Kidney epithelial cell (primary cell): ENCODE measurements around the gene RAF1. TPM values are rescaled to one million over a fixed set of nuclear protein-coding genes. Genes with fewer than 3 reads are reported as not detected.

ENCODE experiments used
- DNase-seq: peaks from one replicate; pipeline ENCODE4 v3.0.0-alpha.2; 2010; ENCODE audit warnings: low read depth
- H3K27me3 ChIP-seq: 2 replicates; pipeline ENCODE4 v1.6.0; 2011; ENCODE audit warnings: low read length; ENCODE audit not compliant: control insufficient read depth, insufficient read depth
- H3K36me3 ChIP-seq: 2 replicates; pipeline ENCODE4 v1.5.1; 2011; ENCODE audit warnings: low read length; ENCODE audit not compliant: control insufficient read depth, insufficient read depth
- H3K4me3 ChIP-seq: 2 replicates; pipeline ENCODE4 v1.5.1; 2011; ENCODE audit warnings: low read depth, mild to moderate bottlenecking, control low read depth, low read length
- CTCF ChIP-seq: IDR thresholded peaks from 2 replicates; pipeline ENCODE4 v1.5.1; 2011; ENCODE audit warnings: mild to moderate bottlenecking, moderate library complexity, low read length, control low read depth, inconsistent platforms; ENCODE audit not compliant: insufficient read depth, poor library complexity, severe bottlenecking
- total RNA-seq: library from RNA; depleted of rRNA; stranded (reverse); fragments of >200 nt; gene quantifications from 2 replicates; pipeline ENCODE4 v1.2.3, GENCODE V29; 2015

RAF1 gene
- total RNA-seq, 1 donor from 2014 or later, result 56.9 TPM

GRCh38 chr3:12660196-12660595 lies 3.7 kb downstream of the RAF1 start:
- TF ChIP-seq CTCF, result no peak
- no peak for DNase-seq
- no peaks in the 10 kb centered on the region for H3K36me3 ChIP-seq
- no peaks in the 10 kb centered on the region for H3K27me3 ChIP-seq
- no peak overlapping the region for H3K4me3 ChIP-seq

- no peaks in the 10 kb centered on the region for H3K27me3 ChIP-seq
- no peak for TF ChIP-seq CTCF
- DNase-seq, result no peak
- no peaks in the 10 kb centered on the region for H3K36me3 ChIP-seq
- H3K4me3 ChIP-seq, result no peak overlapping the region
These were observed 4.5 kb downstream of the RAF1 start for GRCh38 chr3:12659316-12660015.

DNA sequence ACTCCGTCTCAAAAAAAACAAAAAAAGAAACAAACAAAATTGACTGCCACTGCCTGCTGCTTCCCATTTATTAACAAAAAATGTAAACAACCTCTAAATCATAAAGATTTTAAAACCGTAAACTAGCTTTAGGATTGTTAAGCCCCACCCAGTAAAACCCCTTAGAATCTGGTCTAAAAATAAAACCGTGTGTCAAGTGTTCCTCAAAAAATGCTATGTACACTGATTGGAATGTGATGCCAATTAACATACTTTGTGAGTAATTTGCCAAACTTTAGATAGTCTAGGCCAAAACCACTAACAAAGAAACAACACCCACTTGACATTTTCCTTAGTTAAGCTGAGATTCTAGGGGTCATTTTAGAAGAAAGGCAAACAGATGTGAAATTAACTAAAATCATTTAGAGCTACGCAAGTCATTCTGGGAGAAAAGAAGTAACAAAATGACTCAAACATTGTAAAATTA lies 5.3 kb downstream of the RAF1 start:
- DNase-seq, result no peak
- no peaks in the 10 kb centered on the region for H3K27me3 ChIP-seq
- H3K4me3 ChIP-seq, result no peak overlapping the region
- TF ChIP-seq CTCF, result no peak
- H3K36me3 ChIP-seq, result no peaks in the 10 kb centered on the region

DNA sequence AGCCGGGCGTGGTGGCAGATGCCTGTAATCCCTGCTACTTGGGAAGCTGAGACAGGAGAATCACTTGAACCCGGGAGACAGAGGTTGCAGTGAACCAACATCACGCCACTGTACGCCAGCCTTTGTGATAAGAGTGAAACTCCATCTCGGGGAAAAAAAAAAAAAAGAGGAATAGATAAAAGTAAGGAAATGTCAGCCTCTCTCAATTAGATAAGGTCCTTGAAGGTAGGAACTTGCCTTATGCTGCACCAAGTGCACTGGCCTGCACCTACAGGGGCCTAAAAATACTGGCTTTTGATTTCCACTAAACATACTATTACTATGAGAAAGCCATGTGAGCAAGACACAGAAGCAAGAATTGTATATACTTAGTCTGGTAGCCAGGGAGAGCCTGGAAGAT lies 7.1 kb downstream of the RAF1 start:
- TF ChIP-seq CTCF, result no peak
- H3K36me3 ChIP-seq, result no peaks in the 10 kb centered on the region
- no peak for DNase-seq
- no peak overlapping the region for H3K4me3 ChIP-seq
- no peaks in the 10 kb centered on the region for H3K27me3 ChIP-seq

DNA sequence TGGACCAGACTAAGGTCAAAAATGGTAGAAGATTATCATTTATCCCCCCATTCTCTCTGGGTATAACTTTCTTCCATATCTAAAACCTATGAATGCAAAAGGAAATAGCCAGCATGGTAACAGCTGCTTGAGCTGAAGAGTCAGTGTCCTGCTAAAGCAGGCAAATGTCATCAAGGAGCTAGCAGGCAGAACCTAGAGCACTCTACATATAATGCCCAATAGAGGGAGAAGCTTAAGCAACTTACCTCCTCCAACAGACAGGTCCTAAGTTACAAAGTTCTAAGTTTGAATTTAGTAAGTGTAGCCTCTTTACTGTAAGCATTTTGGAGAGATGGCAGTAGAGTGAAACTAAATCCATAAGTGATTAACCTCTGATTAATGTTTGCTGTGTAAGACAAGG lies 7.7 kb downstream of the RAF1 start:
- no peaks in the 10 kb centered on the region for H3K27me3 ChIP-seq
- no peak for TF ChIP-seq CTCF
- H3K36me3 ChIP-seq, result no peaks in the 10 kb centered on the region

DNA sequence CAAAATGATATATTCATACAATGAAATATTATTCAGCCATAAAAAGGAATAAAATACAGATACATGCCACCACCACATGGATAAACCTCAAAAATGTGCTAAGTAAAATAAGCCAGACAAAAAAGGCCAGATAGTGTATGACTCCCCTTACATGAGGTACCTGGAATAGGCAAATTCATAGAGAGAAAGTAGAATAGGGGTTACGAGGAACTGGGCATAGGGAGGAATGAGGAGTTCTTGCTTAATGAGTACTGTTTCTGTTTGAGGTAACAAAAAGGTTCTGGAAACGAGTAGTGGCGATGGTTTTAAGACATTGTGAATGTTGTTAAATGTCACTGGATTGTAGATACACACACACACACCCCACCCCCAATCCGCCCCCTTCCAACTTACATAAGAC lies 8.2 kb downstream of the RAF1 start:
- no peak for DNase-seq
- H3K4me3 ChIP-seq, result no peak overlapping the region
- TF ChIP-seq CTCF, result no peak
- no peaks in the 10 kb centered on the region for H3K27me3 ChIP-seq
- H3K36me3 ChIP-seq, result no peaks in the 10 kb centered on the region

More for the DNA sequence above, 7.7 kb downstream of the RAF1 start:
- no peak overlapping the region for H3K4me3 ChIP-seq
- no peak for DNase-seq
